Gastroesophageal sphincter (tissue), 3 donors: Measurements from ENCODE around the gene GRM7.

Source experiments
- EP300 ChIP-seq: sonication (generic); formaldehyde crosslinking; IDR thresholded peaks from one replicate; pipeline ENCODE4 v1.6.1; 2017; ENCODE audit warnings: antibody characterized with exemption, mild to moderate bottlenecking
- POLR2AphosphoS5 ChIP-seq: sonication (generic); formaldehyde crosslinking; IDR thresholded peaks from one replicate; pipeline ENCODE4 v1.6.1; 2017; ENCODE audit warnings: antibody characterized with exemption
- TF ChIP-seq, protein P1 (sequence below), 4 experiments: fragments of 200-600 bp in 2 of 4; fragments of 450-650 bp in 2 of 4; sonication (generic) in 1 of 4; IDR thresholded peaks; one replicate each; pipeline ENCODE4 v1.5.1; 2017 to 2019; ENCODE audit warnings: antibody characterized with exemption in 4 of 4, mild to moderate bottlenecking in 2 of 4, moderate library complexity in 2 of 4

DNA sequence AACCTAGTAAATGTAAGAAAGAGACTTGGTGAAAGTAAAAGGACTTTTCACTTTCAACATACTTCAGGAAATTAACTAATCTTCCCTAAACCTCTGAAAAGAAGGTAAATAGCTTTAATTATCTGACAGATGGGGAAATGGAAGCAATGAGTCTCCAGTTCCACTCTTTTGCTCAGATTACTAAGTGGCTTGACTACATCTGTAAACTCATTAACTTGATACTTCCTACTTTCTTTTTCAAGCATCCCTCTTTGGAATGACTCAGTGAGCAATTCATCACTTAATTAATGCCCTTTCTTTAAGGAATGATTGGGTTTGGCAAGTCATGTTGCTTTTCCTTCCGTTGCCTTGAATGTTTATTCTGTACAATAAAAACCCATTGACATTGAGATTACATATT, 234.2 kb downstream of the GRM7 start:
- TF ChIP-seq, protein P1, sequence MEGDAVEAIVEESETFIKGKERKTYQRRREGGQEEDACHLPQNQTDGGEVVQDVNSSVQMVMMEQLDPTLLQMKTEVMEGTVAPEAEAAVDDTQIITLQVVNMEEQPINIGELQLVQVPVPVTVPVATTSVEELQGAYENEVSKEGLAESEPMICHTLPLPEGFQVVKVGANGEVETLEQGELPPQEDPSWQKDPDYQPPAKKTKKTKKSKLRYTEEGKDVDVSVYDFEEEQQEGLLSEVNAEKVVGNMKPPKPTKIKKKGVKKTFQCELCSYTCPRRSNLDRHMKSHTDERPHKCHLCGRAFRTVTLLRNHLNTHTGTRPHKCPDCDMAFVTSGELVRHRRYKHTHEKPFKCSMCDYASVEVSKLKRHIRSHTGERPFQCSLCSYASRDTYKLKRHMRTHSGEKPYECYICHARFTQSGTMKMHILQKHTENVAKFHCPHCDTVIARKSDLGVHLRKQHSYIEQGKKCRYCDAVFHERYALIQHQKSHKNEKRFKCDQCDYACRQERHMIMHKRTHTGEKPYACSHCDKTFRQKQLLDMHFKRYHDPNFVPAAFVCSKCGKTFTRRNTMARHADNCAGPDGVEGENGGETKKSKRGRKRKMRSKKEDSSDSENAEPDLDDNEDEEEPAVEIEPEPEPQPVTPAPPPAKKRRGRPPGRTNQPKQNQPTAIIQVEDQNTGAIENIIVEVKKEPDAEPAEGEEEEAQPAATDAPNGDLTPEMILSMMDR (IDR thresholded peaks at IDR 0.05): no peak
- TF ChIP-seq POLR2AphosphoS5 (no peak), EP300 (no peak)
